Measurements from ENCODE around the gene GPR61. TPM values are rescaled to one million over a fixed set of nuclear protein-coding genes. Genes with fewer than 3 reads are reported as not detected.
A peak's percentile ranks its signal among the peaks of the same experiment; 100 is the strongest.

The GPR61 gene
- total and polyA plus RNA-seq, 7 experiments from 2014 or later: 0.05 to 0.58 (median 0.43) TPM; not detected in 1

- Mint-ChIP-seq H3K9me3 (no peaks in the 10 kb centered on the region), H3K36me3 (peaks cover 9 to 23% (median 11%) of the 10 kb centered on the region in 5 donors), H3K4me3 (peak overlapping the region in 9 of 10 donors; percentile 90 to 98 (median 94)), H3K27me3 (no peaks in the 10 kb centered on the region), H3K27ac (peak overlapping the region in 6 of 9 donors; percentile 23 to 92 (median 72)), H3K4me1 (peaks cover 32 to 51% (median 50%) of the 10 kb centered on the region in 7 donors)
- ATAC-seq: no peak
- H3K4me1 ChIP-seq (ENCODE audit: control insufficient read depth in 2 of 2, insufficient read depth in 2 of 2, low read length in 2 of 2): peaks cover 28 to 52% of the 10 kb centered on the region in 2 donors
- CTCF ChIA-PET: interaction anchor here (0.7 to 32.6 kb wide), 7 partner anchors 9 to 211 kb away, joined by 3 to 1240 read pairs (median 4); partner anchors contain the start of genes AMIGO1, ATXN7L2, GPR61 and PSRC1
- H3K9me3 ChIP-seq (ENCODE audit: control insufficient read depth in 2 of 3, low read length in 3 of 3): no peaks in the 10 kb centered on the region
- POLR2A ChIA-PET: interaction anchor here (0.6 to 29.8 kb wide), 7 partner anchors 1 to 81 kb away, joined by 3 to 520 read pairs (median 8); partner anchors contain the start of genes AMIGO1, ATXN7L2, CYB561D1 and GNAI3
- H3K27me3 ChIP-seq (ENCODE audit: control insufficient read depth in 2 of 2, insufficient read depth in 2 of 2, low read length in 2 of 2): no peaks in the 10 kb centered on the region
- H3K36me3 ChIP-seq (ENCODE audit: control insufficient read depth in 2 of 3, insufficient read depth in 3 of 3, low read length in 3 of 3): peaks cover 0 to 48% (median 0%) of the 10 kb centered on the region in 3 experiments
- intact Hi-C loops (cut with micrococcal nuclease): no loop called here
- H3K4me3 ChIP-seq (ENCODE audit: low read length): peak overlapping the region; percentile 96
- no peak for DNase-seq
- peak overlapping the region; percentile 72 for H3K27ac ChIP-seq (ENCODE audit: low read depth, low read length)
Observed at GRCh38 chr1:109493227-109493626, 46.4 kb upstream of the GPR61 start.

GRCh38 chr1:109493805-109494539, 45.7 kb upstream of the GPR61 start, which contains the start of gene CYB561D1:
TSS of gene CYB561D1 (plus strand) at chr1:109494094. CDS start at chr1:109494140, 46 bp downstream.
- Histone ChIP-seq H3K27me3 (ENCODE audit: control insufficient read depth in 2 of 2, insufficient read depth in 2 of 2, low read length in 2 of 2) (no peaks in the 10 kb centered on the region), H3K36me3 (ENCODE audit: control insufficient read depth in 2 of 3, insufficient read depth in 3 of 3, low read length in 3 of 3) (peaks cover 0 to 44% (median 0%) of the 10 kb centered on the region in 3 experiments), H3K4me3 (ENCODE audit: low read length) (peak within 1 kb of the TSS; percentile 96), H3K27ac (ENCODE audit: low read depth, low read length) (peak within 1 kb of the TSS; percentile 72), H3K4me1 (ENCODE audit: control insufficient read depth in 2 of 2, insufficient read depth in 2 of 2, low read length in 2 of 2) (peaks cover 31 to 59% of the 10 kb centered on the region in 2 donors), H3K9me3 (ENCODE audit: control insufficient read depth in 2 of 3, low read length in 3 of 3) (no peaks in the 10 kb centered on the region)
- ChIA-PET CTCF (interaction anchor here (0.6 to 32.6 kb wide), 10 partner anchors 10 to 217 kb away, joined by 3 to 1240 read pairs (median 4); partner anchors contain the start of genes AMIGO1, ATXN7L2 and GPR61), POLR2A (interaction anchor here (0.7 to 29.8 kb wide), 7 partner anchors 0 to 68 kb away, joined by 3 to 520 read pairs (median 8); partner anchors contain the start of genes AMIGO1, ATXN7L2, CYB561D1 and GNAI3)
- DNase-seq: peak; percentile 83 to 97 (median 91)
- Mint-ChIP-seq H3K36me3 (peaks cover 9 to 18% (median 11%) of the 10 kb centered on the region in 5 donors), H3K27me3 (no peaks in the 10 kb centered on the region), H3K9me3 (no peaks in the 10 kb centered on the region), H3K4me1 (peaks cover 40 to 59% (median 53%) of the 10 kb centered on the region in 7 donors), H3K27ac (peak within 1 kb of the TSS; percentile 84 to 98 (median 92)), H3K4me3 (peak within 1 kb of the TSS; percentile 90 to 98 (median 94))
- peak; percentile 96 for ATAC-seq
- intact Hi-C loops (cut with micrococcal nuclease): loop anchor here (1.0 to 2.0 kb wide), 7 partner anchors 8 to 541 kb away; partner anchors contain the start of genes ATXN7L2 (in 2 of the 2), AMIGO1 (in 1 of the 2) and STRIP1 (in 1 of the 2)

- Histone ChIP-seq H3K27me3 (ENCODE audit: control insufficient read depth in 2 of 2, insufficient read depth in 2 of 2, low read length in 2 of 2) (no peaks in the 10 kb centered on the region), H3K4me3 (ENCODE audit: low read length) (no peak overlapping the region), H3K9me3 (ENCODE audit: control insufficient read depth in 2 of 3, low read length in 3 of 3) (no peaks in the 10 kb centered on the region), H3K27ac (ENCODE audit: low read depth, low read length) (peak overlapping the region; percentile 30), H3K4me1 (ENCODE audit: control insufficient read depth in 2 of 2, insufficient read depth in 2 of 2, low read length in 2 of 2) (peaks cover 48 to 72% of the 10 kb centered on the region in 2 donors), H3K36me3 (ENCODE audit: control insufficient read depth in 2 of 3, insufficient read depth in 3 of 3, low read length in 3 of 3) (peaks cover 0 to 29% (median 0%) of the 10 kb centered on the region in 3 experiments)
- ATAC-seq (no peak), DNase-seq (no peak)
- Mint-ChIP-seq H3K9me3 (no peaks in the 10 kb centered on the region), H3K4me1 (peaks cover 52 to 72% (median 66%) of the 10 kb centered on the region in 7 donors), H3K4me3 (peak overlapping the region; percentile 90 to 98 (median 94)), H3K36me3 (peaks cover 9 to 26% (median 11%) of the 10 kb centered on the region in 5 donors), H3K27me3 (no peaks in the 10 kb centered on the region), H3K27ac (peak overlapping the region in 7 of 9 donors; percentile 28 to 98 (median 92))
- ChIA-PET POLR2A (interaction anchor here (0.7 to 29.8 kb wide), 4 partner anchors 1 to 96 kb away, joined by 3 to 520 read pairs (median 478); partner anchors contain the start of genes AMIGO1, ATXN7L2 and CYB561D1), CTCF (interaction anchor here (21.7 to 32.6 kb wide), 3 partner anchors 3 to 41 kb away, joined by 417 to 1240 read pairs (median 417); partner anchors contain the start of genes AMIGO1, ATXN7L2, CYB561D1 and GPR61)
- intact Hi-C loops (cut with micrococcal nuclease): loop anchor here in 1 of 2 donors (2.0 kb wide), 2 partner anchors 125 to 539 kb away; partner anchors contain the start of gene STRIP1
Observed at GRCh38 chr1:109495738-109496137, 43.9 kb upstream of the GPR61 start.

- H3K4me3 Mint-ChIP-seq: peak overlapping the region; percentile 9 to 98 (median 62)
Observed at GRCh38 chr1:109497449-109498160, 42.1 kb upstream of the GPR61 start.

GRCh38 chr1:109498161-109498801, 41.4 kb upstream of the GPR61 start:
- Histone ChIP-seq H3K27me3 (ENCODE audit: control insufficient read depth in 2 of 2, insufficient read depth in 2 of 2, low read length in 2 of 2) (no peaks in the 10 kb centered on the region), H3K27ac (ENCODE audit: low read depth, low read length) (peak overlapping the region; percentile 95), H3K36me3 (ENCODE audit: control insufficient read depth in 2 of 3, insufficient read depth in 3 of 3, low read length in 3 of 3) (peaks cover 0 to 29% (median 0%) of the 10 kb centered on the region in 3 experiments), H3K4me3 (ENCODE audit: low read length) (no peak overlapping the region), H3K4me1 (ENCODE audit: control insufficient read depth in 2 of 2, insufficient read depth in 2 of 2, low read length in 2 of 2) (peaks cover 71 to 88% of the 10 kb centered on the region in 2 donors), H3K9me3 (ENCODE audit: control insufficient read depth in 2 of 3, low read length in 3 of 3) (no peaks in the 10 kb centered on the region)
- DNase-seq: peak in 1 of 9 donors; percentile 36
- peak overlapping the region in 8 of 9 donors; percentile 51 to 99 (median 98) for H3K27ac Mint-ChIP-seq
- H3K4me1 Mint-ChIP-seq: peaks cover 68 to 96% (median 84%) of the 10 kb centered on the region in 7 donors
- POLR2A ChIA-PET: interaction anchor here (0.6 to 29.8 kb wide), 6 partner anchors 4 to 299 kb away, joined by 3 to 520 read pairs (median 244); partner anchors contain the start of genes AMIGO1, ATXN7L2, CYB561D1 and GNAI3
- no peaks in the 10 kb centered on the region for H3K27me3 Mint-ChIP-seq
- CTCF ChIA-PET: interaction anchor here (0.6 to 32.6 kb wide), 9 partner anchors 5 to 303 kb away, joined by 3 to 1240 read pairs (median 5); partner anchors contain the start of genes AMIGO1, ATXN7L2, CYB561D1 and GPR61
- H3K36me3 Mint-ChIP-seq: peaks cover 9 to 32% (median 18%) of the 10 kb centered on the region in 5 donors
- H3K9me3 Mint-ChIP-seq: no peaks in the 10 kb centered on the region
- H3K4me3 Mint-ChIP-seq: peak overlapping the region in 9 of 10 donors; percentile 49 to 98 (median 63)
- no peak for ATAC-seq
- intact Hi-C loops (cut with micrococcal nuclease): no loop called here

More at GRCh38 chr1:109497449-109498160, 42.1 kb upstream of the GPR61 start:
- no peak for ATAC-seq
- peaks cover 9 to 29% (median 15%) of the 10 kb centered on the region in 5 donors for H3K36me3 Mint-ChIP-seq
- Histone ChIP-seq H3K27ac (ENCODE audit: low read depth, low read length) (peak overlapping the region; percentile 95), H3K27me3 (ENCODE audit: control insufficient read depth in 2 of 2, insufficient read depth in 2 of 2, low read length in 2 of 2) (no peaks in the 10 kb centered on the region), H3K4me3 (ENCODE audit: low read length) (no peak overlapping the region), H3K9me3 (ENCODE audit: control insufficient read depth in 2 of 3, low read length in 3 of 3) (no peaks in the 10 kb centered on the region), H3K4me1 (ENCODE audit: control insufficient read depth in 2 of 2, insufficient read depth in 2 of 2, low read length in 2 of 2) (peaks cover 66 to 84% of the 10 kb centered on the region in 2 donors), H3K36me3 (ENCODE audit: control insufficient read depth in 2 of 3, insufficient read depth in 3 of 3, low read length in 3 of 3) (peaks cover 0 to 29% (median 0%) of the 10 kb centered on the region in 3 experiments)
- no peaks in the 10 kb centered on the region for H3K27me3 Mint-ChIP-seq
- H3K4me1 Mint-ChIP-seq: peaks cover 63 to 90% (median 84%) of the 10 kb centered on the region in 7 donors
- DNase-seq: no peak
- intact Hi-C loops (cut with micrococcal nuclease): no loop called here
- H3K27ac Mint-ChIP-seq: peak overlapping the region in 8 of 9 donors; percentile 30 to 99 (median 98)
- no peaks in the 10 kb centered on the region for H3K9me3 Mint-ChIP-seq
- ChIA-PET POLR2A (interaction anchor here (0.9 to 29.8 kb wide), 5 partner anchors 3 to 241 kb away, joined by 3 to 520 read pairs (median 478); partner anchors contain the start of genes AMIGO1, ATXN7L2, CYB561D1 and GNAI3), CTCF (interaction anchor here (0.6 to 32.6 kb wide), 7 partner anchors 5 to 148 kb away, joined by 3 to 1240 read pairs (median 5); partner anchors contain the start of genes AMIGO1, ATXN7L2, CYB561D1 and GPR61)
